Adrenal gland (tissue), 5 donors: ENCODE results near the gene FAM236C.
"Not testable (repeated sequence)": the region's sequence is repeated elsewhere in the genome, so short reads cannot be mapped to it uniquely, and the experiment has no call there.

Source experiments
- CTCF ChIP-seq, 6 experiments: fragments of 450-650 bp in 4 of 6; fragments of 200-600 bp in 2 of 6; sonication (generic) in 1 of 6; IDR thresholded peaks; 1 replicate in 5 of 6; 2 replicates in 1 of 6; pipeline versions ENCODE4 v1.5.1 to v1.8.0; 2016 to 2021; ENCODE audit warnings: antibody characterized with exemption in 6 of 6, mild to moderate bottlenecking in 2 of 6, moderate library complexity in 1 of 6
- POLR2A ChIP-seq, 2 donors: fragments of 450-650 bp; IDR thresholded peaks; one replicate each; pipeline ENCODE4 v1.6.1; 2017; ENCODE audit warnings: antibody characterized with exemption in 2 of 2, mild to moderate bottlenecking in 2 of 2, moderate library complexity in 1 of 2
- donor health status: DM: no; HTN: no; CAD: no.

DNA sequence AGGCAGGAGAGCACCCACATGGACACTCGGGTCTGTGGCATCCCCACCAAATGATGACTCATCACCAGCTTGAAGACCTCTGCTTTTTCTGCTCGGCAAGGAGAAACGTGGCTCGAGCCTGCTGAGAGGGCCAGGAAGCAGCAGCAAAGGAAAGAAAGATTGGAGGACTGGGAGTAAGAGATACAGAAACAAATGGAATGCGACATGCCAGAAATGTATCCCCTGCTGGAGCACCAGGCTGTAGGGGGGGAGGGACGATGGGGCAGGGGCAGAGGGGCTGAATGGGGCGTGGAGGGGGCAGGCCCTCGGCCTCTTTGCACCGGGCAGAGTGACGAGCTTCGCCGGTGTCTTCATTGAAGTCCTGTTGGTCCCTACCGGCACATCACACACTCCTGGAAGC, at the start of gene FAM236C:
- TF ChIP-seq CTCF, POLR2A (IDR thresholded peaks at IDR 0.05): not testable (repeated sequence)
